Transverse colon (tissue), 3 donors: ENCODE data around the gene INTS6L.

Experiments used
- POLR2A ChIP-seq: fragments of 450-650 bp; IDR thresholded peaks from one replicate; pipeline ENCODE4 v1.6.1; 2016; ENCODE audit warnings: antibody characterized with exemption, mild to moderate bottlenecking, moderate library complexity
- TF ChIP-seq, protein P1 (sequence below), 5 experiments: fragments of 200-600 bp in 3 of 5; fragments of 450-650 bp in 2 of 5; sonication (generic) in 3 of 5; IDR thresholded peaks; 1 replicate in 2 of 5; 2 replicates in 3 of 5; pipeline ENCODE4 v1.5.1; 2016 to 2017; ENCODE audit warnings: antibody characterized with exemption in 5 of 5, inconsistent platforms in 3 of 5, mild to moderate bottlenecking in 2 of 5, moderate library complexity in 1 of 5

DNA sequence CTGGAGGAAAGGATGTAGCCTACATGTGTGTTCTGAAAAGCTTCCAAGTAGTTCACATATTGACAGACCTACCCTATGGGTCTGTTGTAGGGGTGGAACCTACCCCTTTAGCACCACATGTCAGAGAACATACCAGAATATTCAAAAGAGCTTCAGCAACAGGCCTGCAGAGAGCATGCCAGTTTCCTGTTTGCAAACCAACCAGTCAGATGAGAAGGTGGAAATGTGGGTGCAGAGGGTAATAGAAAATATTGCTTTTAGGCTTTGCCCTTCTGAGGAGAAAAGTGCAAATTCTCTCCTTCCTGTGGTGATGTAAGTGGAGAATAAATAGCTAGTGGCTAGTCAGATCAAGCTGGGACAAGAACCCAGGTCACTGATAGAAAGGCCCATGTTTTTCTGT is 16.4 kb downstream of the INTS6L start:
- TF ChIP-seq, protein P1, sequence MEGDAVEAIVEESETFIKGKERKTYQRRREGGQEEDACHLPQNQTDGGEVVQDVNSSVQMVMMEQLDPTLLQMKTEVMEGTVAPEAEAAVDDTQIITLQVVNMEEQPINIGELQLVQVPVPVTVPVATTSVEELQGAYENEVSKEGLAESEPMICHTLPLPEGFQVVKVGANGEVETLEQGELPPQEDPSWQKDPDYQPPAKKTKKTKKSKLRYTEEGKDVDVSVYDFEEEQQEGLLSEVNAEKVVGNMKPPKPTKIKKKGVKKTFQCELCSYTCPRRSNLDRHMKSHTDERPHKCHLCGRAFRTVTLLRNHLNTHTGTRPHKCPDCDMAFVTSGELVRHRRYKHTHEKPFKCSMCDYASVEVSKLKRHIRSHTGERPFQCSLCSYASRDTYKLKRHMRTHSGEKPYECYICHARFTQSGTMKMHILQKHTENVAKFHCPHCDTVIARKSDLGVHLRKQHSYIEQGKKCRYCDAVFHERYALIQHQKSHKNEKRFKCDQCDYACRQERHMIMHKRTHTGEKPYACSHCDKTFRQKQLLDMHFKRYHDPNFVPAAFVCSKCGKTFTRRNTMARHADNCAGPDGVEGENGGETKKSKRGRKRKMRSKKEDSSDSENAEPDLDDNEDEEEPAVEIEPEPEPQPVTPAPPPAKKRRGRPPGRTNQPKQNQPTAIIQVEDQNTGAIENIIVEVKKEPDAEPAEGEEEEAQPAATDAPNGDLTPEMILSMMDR (IDR thresholded peaks at IDR 0.05), result no peak
- TF ChIP-seq POLR2A, result no peak
